ENCODE data around the gene SLC17A9. TPM values are rescaled to one million over a fixed set of nuclear protein-coding genes. Genes with fewer than 3 reads are reported as not detected.

Gene SLC17A9
- total RNA-seq, 1 experiment from 2014 or later, result 0.91 TPM

DNA sequence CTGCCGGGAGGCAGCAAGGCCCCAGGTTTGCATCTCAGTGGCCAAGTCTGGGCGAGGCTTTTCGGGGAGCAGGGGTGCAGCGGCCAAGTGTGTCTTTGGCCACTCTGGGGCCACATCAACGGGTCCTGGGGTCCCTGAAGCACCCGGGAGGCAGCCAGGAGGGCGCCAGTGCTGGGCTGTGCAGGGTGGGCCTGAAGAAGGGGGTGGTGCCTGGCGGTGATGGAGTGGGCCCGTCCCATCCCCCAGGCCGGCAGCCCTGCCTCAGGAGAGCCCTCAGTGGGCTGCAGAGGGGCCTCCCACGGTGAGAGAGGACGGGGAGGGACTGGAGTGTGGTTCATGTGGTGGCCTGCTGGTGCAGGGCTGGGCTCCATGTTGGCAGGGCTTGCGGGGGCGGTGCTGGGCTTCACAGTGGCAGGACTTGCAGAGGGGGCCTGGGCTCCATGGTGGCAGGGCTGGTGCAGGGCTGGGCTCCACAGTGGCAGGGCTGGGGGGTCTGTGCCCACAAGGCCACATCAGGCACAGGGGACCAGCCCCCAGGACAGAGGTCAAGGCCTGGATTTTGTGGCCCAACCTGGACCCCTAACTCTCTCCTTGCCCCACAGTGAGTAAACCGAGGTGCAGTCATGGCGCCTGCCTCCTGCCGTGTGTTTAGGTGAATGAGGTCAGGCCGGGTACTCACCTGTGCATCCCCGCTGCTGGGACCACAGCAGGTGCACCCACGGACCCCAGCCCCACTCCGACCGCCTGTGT is 64.7 kb downstream of the SLC17A9 start:
- no peak for DNase-seq (ENCODE audit: low read depth)

DNA sequence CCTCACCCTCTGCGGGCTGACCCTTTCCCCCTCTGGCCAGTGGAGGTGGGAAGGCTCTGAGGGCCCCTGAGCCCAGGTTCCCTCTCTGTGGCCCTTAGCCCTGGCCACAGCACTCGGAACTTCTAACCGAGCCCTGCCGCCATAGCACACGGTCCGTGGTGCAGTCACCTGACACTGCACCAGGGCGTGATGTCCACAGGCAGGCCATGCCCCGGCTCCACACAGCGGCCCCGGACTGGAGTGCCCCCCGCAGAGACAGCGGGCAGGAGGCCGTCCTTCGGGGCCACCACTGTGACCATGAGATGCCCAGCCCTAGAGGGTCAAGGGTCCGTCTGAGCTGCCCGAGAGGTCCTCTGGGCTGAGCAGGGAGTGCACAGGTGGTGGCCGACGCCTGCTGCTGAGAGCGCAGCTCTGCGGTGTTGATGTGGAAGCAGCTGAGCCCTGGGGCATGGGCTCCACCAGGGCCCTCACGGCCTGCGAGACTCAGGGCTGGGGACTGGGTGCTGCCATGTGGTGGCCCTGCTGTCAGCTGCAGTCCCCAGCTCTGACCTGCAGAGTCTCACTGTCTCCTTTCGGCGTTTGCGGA is 65.4 kb downstream of the SLC17A9 start:
- DNase-seq (ENCODE audit: low read depth), result no peak

Other genes starting within 250 kb of the SLC17A9 start
- gene NTSR1, start 243.9 kb upstream of the SLC17A9 start, total RNA-seq (2014; rRNA removed; shearing (Covaris generic)), result 0.17 TPM in 1 of 2 replicates, not detected in the other
- gene MRGBP, start 156.2 kb upstream of the SLC17A9 start, total RNA-seq (2014; rRNA removed; shearing (Covaris generic)), result 22.4 and 27.1 TPM in 2 replicates
- 44.2 and 55.0 TPM in 2 replicates for gene OGFR, start 147.9 kb upstream of the SLC17A9 start, total RNA-seq (2014; rRNA removed; shearing (Covaris generic))
- 0.97 and 6.1 TPM in 2 replicates for gene COL9A3, start 135.7 kb upstream of the SLC17A9 start, total RNA-seq (2014; rRNA removed; shearing (Covaris generic))
- 11.7 and 12.6 TPM in 2 replicates for gene TCFL5, start 90.9 kb upstream of the SLC17A9 start, total RNA-seq (2014; rRNA removed; shearing (Covaris generic))
- gene DIDO1, start 26.2 kb upstream of the SLC17A9 start, total RNA-seq (2014; rRNA removed; shearing (Covaris generic)), result 20.6 and 21.4 TPM in 2 replicates
- 23.1 and 25.3 TPM in 2 replicates for gene GID8, start 14.6 kb upstream of the SLC17A9 start, total RNA-seq (2014; rRNA removed; shearing (Covaris generic))
- not detected in 2 replicates for gene BHLHE23, start 54.3 kb downstream of the SLC17A9 start, total RNA-seq (2014; rRNA removed; shearing (Covaris generic))

Data from Daoy (cell line).